HL-60 (cell line): ENCODE results near the gene NEDD8.

Source experiments
- CTCF ChIP-seq: IDR thresholded peaks from one replicate; pipeline ENCODE4 v1.5.1; 2011; ENCODE audit warnings: low read length, control low read depth, inconsistent platforms; ENCODE audit not compliant: insufficient read depth
- GABPA ChIP-seq: IDR thresholded peaks from 2 replicates; pipeline ENCODE4 v1.6.1; 2012; ENCODE audit warnings: low read depth
- POLR2AphosphoS5 ChIP-seq: IDR thresholded peaks from 2 replicates; pipeline ENCODE4 v1.6.1; 2012; ENCODE audit warnings: low read depth
- SPI1 ChIP-seq: IDR thresholded peaks from 2 replicates; pipeline ENCODE4 v1.6.1; 2012; ENCODE audit warnings: low read depth, mild to moderate bottlenecking, borderline replicate concordance

- no peak for TF ChIP-seq CTCF
- TF ChIP-seq POLR2AphosphoS5: no peak
- no peak for TF ChIP-seq GABPA
- no peak for TF ChIP-seq SPI1
Observed at GRCh38 chr14:24181371-24182077, 50.6 kb downstream of the NEDD8 start.
